ENCODE results near the gene HSPB2.

GRCh38 chr11:111925953-111926352, 13.4 kb downstream of the HSPB2 start:
- TF ChIP-seq CTCF (IDR thresholded peaks at IDR 0.05; ENCODE audit: insufficient read depth, low read length): no peak
- no peak for TF ChIP-seq POLR2AphosphoS5 (IDR thresholded peaks at IDR 0.05; ENCODE audit: low read depth)
- no peak for TF ChIP-seq GABPA (IDR thresholded peaks at IDR 0.05; ENCODE audit: low read depth)

Measured in HL-60 (cell line).